ENCODE measurements around the gene KCNJ4. TPM values are rescaled to one million over a fixed set of nuclear protein-coding genes. Genes with fewer than 3 reads are reported as not detected.

Gene KCNJ4
- total RNA-seq, 1 experiment from 2014 or later: 0.92 TPM

DNA sequence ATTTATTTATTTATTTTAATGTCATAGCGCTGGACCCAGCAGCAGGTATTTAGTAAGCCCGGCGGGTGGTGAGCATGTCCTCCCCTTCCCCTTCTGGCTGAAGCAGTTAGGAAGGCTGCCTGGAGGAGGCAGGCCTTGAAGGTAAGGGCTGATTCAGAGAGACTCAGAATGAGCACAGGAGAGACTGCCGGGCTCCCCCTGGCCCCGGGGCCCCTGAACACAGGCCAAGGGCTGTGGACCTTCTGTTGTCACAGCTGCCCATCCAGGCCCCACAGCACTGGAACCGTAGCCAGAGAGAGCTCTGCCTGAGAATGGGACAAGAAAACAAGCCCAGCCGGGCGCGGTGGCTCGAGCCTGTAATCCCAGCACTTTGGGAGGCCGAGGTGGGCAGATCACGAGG is 52.8 kb downstream of the KCNJ4 start:
- H4K8ac ChIP-seq (replicated peaks; ENCODE audit: insufficient read length, low read depth, low read length): no peak overlapping the region
- no peaks in the 10 kb centered on the region for H3K79me1 ChIP-seq (ENCODE audit: insufficient read depth, low read depth, low read length, poor library complexity, severe bottlenecking)
- H3K56ac ChIP-seq (ENCODE audit: insufficient read length, low read depth, low read length): no peak overlapping the region
- no peak overlapping the region for H2BK20ac ChIP-seq (ENCODE audit: low read depth, low read length, poor library complexity, severe bottlenecking)
- H2BK15ac ChIP-seq (ENCODE audit: low read depth, low read length): no peak overlapping the region
- H2AK5ac ChIP-seq (ENCODE audit: insufficient read length, low read length): no peak overlapping the region
- no peak overlapping the region for H4K91ac ChIP-seq (ENCODE audit: insufficient read length, low read depth, low read length)
- no peak overlapping the region for H3K18ac ChIP-seq (ENCODE audit: insufficient read length, low read depth, low read length)
- H3K27me3 Mint-ChIP-seq (ENCODE audit: low read depth): no peaks in the 10 kb centered on the region; the same call in 1 of the 2 replicates
- no peaks in the 10 kb centered on the region for H3K9me3 Mint-ChIP-seq
- H3K4ac ChIP-seq (ENCODE audit: low read depth, low read length): no peak overlapping the region
- no peak overlapping the region for H3K23ac ChIP-seq (ENCODE audit: insufficient read length, low read depth, low read length)
- no peaks in the 10 kb centered on the region for H3K9me3 ChIP-seq (ENCODE audit: control insufficient read depth, low read depth, low read length)
- H2BK12ac ChIP-seq (ENCODE audit: insufficient read length, low read depth, low read length): no peak overlapping the region
- H3K79me2 ChIP-seq (ENCODE audit: insufficient read depth, low read length): no peaks in the 10 kb centered on the region
- DNase-seq: peak; percentile 40
- H3K27ac ChIP-seq (ENCODE audit: insufficient read length, low read depth, low read length): no peak overlapping the region
- H3K27me3 ChIP-seq (ENCODE audit: insufficient read depth, low read length): no peaks in the 10 kb centered on the region
- H3T11ph ChIP-seq (ENCODE audit: low read length): no peak overlapping the region
- no peaks in the 10 kb centered on the region for H3K36me3 Mint-ChIP-seq (ENCODE audit: insufficient read depth in 1 of 3, low read depth in 3 of 3)
- WGBS (ENCODE audit: extremely low coverage, insufficient read length, low lambda C conversion rate): no CpG with 5 or more reads among the region's 12 CpGs
- H2BK120ac ChIP-seq (ENCODE audit: low read depth, low read length, poor library complexity, severe bottlenecking): no peak overlapping the region
- H4K20me1 ChIP-seq (ENCODE audit: control insufficient read depth, insufficient read depth, insufficient read length): no peaks in the 10 kb centered on the region
- TF ChIP-seq CTCF (conservative IDR thresholded peaks at IDR 0.05): 0 out of 3 replicates have a peak, but pooled peaks have one; percentile 15
- H3K4me1 ChIP-seq (ENCODE audit: insufficient read depth, low read length): peaks cover 3% of the 10 kb centered on the region; the same call in 1 of the 2 replicates
- no peak overlapping the region for H3K4me2 ChIP-seq (ENCODE audit: insufficient read depth, insufficient read length, low read length)
- H3K27ac Mint-ChIP-seq: no peak overlapping the region
- H3K4me1 Mint-ChIP-seq: peaks cover 32 to 41% of the 10 kb centered on the region in 2 experiments
- no peak overlapping the region for H3K14ac ChIP-seq (ENCODE audit: insufficient read depth, low read length)
- no peak overlapping the region for H2AFZ ChIP-seq (ENCODE audit: low read length)
- no peak overlapping the region for H3K9ac ChIP-seq (ENCODE audit: extremely low read depth, insufficient read length, low read length)
- H3K4me3 Mint-ChIP-seq: no peak overlapping the region
- no peak overlapping the region for H2BK5ac ChIP-seq (ENCODE audit: insufficient read length, low read length)
- no peak overlapping the region for H4K5ac ChIP-seq (ENCODE audit: insufficient read length, low read depth, low read length)
- H3K23me2 ChIP-seq (ENCODE audit: insufficient read length, low read depth, low read length, poor library complexity, severe bottlenecking): no peaks in the 10 kb centered on the region

All from H9 (cell line).